Retinal pigment epithelial cell (primary cell): ENCODE results near the gene TRAPPC13.

Experiments
- DNase-seq: peaks from one replicate; pipeline ENCODE4 v3.0.0-alpha.2; 2010; ENCODE audit warnings: low read depth
- H3K4me3 ChIP-seq: 2 replicates; pipeline ENCODE4 v1.5.1; 2011; ENCODE audit warnings: mild to moderate bottlenecking, low read length, control low read depth, moderate library complexity
- TF ChIP-seq, protein P1 (sequence below): conservative IDR thresholded peaks from 2 replicates; pipeline ENCODE4 v1.5.1; 2011; ENCODE audit warnings: low read depth, low read length, control low read depth, inconsistent platforms

The TRAPPC13 gene

DNA sequence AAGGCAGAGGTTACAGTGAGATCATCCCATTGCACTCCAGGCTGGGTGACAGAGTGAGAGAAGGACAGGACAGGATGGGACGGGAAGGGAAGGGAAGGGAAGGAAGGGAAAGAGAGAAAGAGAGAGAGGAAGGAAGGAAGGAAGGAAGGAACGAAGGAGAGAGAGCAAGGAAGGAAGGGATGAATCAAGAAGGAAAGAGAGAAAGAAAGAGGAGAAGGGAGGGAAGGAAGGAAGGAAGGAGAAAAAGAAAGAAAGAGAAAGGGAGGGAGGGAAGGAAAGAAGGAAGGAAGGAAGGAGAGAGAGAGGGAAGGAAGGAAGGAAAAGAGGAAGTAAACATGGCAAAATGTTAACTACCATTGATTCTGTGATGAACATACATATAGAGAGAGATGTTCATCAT lies 68.3 kb downstream of the TRAPPC13 start:
- DNase-seq, result no peak
- TF ChIP-seq, protein P1, sequence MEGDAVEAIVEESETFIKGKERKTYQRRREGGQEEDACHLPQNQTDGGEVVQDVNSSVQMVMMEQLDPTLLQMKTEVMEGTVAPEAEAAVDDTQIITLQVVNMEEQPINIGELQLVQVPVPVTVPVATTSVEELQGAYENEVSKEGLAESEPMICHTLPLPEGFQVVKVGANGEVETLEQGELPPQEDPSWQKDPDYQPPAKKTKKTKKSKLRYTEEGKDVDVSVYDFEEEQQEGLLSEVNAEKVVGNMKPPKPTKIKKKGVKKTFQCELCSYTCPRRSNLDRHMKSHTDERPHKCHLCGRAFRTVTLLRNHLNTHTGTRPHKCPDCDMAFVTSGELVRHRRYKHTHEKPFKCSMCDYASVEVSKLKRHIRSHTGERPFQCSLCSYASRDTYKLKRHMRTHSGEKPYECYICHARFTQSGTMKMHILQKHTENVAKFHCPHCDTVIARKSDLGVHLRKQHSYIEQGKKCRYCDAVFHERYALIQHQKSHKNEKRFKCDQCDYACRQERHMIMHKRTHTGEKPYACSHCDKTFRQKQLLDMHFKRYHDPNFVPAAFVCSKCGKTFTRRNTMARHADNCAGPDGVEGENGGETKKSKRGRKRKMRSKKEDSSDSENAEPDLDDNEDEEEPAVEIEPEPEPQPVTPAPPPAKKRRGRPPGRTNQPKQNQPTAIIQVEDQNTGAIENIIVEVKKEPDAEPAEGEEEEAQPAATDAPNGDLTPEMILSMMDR, result no peak
- H3K4me3 ChIP-seq, result no peak overlapping the region

DNA sequence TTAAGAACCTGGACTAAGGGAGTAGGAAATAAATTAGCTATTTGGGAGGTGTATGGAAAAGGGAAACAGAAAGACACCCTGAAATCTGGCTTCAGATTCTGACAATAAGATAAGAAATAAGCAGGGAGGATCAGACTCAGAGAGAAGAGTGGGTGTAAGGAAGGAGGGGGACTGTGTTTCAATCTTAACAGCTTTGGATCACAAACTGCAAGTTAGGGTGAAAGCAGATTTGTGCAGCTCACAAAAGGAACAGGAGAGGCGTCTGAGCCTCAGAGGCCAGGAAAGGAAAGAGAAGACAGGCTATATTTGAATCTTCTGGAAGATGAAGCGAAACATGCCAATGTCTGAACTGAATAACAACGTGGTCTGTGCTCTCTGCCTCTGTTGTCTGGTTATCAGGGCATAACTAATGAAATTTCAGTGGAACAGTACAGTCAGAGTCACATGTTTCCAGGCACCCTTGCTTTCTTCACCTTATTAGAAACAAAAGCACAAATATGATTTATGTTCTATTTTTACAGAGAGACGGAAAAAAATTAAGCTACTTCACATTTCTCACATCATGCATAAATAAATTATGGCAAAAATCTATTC lies 70.4 kb downstream of the TRAPPC13 start:
- TF ChIP-seq, protein P1, result no peak
- DNase-seq, result no peak
- no peak overlapping the region for H3K4me3 ChIP-seq

DNA sequence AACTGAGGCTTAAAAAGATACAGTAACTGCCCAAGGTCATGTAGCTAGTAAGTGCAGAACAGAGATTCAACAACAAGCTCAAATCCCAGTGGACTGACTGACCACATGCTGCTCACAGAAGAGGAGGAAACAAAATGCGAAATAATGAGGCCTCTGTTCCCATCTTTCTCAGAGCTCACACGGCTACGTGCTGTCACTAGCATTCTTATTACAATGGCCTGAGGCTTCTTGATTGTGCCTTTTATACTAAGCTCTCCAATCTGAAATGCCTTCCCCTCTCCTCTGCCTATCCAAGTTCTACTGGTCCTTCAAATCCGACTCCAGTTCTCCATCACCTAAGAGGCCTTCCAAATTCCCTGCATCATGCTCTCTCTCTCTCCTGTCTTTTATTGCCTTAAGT lies 71.1 kb downstream of the TRAPPC13 start:
- no peak for DNase-seq
- no peak overlapping the region for H3K4me3 ChIP-seq
- TF ChIP-seq, protein P1, result no peak

DNA sequence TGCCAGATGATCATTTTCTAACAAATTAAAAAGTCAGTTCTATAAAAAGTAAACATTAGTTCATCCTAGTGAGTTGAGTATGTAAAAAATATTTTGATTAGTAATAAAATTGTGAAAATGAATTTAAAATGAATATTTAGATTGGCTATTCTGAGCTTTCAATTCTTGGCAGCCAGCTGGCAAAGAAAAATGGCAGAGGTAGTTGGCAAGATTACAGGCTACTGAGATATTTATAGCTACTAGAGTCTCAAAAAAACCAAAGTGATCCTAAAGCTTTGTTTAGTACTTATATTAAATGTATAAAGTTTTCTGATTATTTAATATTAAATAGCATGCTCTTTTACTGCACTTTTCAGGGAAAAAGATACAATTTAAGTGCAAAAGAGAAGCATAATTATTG lies 72.1 kb downstream of the TRAPPC13 start:
- no peak overlapping the region for H3K4me3 ChIP-seq
- DNase-seq, result no peak
- TF ChIP-seq, protein P1, result no peak

DNA sequence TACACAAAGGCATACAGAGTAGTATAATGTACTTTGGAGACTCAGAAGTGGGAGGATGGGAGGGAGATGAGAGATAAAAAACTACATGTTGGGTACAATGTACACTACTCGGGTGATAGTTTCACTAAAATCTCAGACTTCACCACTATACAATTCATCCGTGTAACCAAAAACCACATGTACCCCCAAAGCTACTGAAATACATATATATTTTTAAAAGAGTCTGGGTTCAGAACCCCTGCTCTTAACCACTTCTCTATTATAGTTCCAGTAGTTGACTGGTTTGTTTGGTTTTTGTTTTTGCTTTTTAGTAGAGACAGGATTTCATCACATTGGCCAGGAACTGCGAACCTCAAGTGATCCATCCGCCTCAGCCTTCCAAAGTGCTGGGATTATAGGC lies 74.5 kb downstream of the TRAPPC13 start:
- DNase-seq, result no peak
- TF ChIP-seq, protein P1, result no peak
- no peak overlapping the region for H3K4me3 ChIP-seq

DNA sequence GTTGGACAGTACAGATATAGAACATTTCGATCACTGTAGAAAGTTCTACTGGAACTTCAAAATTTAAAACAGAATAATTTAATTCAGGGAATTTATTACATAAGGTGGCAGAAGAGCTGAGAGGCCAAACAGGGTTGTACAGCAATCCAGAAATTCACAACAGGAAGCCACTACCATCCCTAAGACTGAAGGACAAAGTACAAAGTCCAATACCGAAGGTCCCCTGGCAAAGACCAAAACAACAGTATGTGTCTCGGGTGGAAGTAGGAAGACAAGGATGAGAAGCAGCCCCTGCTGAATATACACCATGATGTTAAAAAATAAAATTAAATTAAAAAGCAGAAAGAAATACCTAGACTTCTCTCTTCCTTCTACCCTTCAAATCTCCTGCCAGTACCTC lies 77.2 kb downstream of the TRAPPC13 start:
- TF ChIP-seq, protein P1, result no peak
- no peak overlapping the region for H3K4me3 ChIP-seq
- DNase-seq, result no peak

DNA sequence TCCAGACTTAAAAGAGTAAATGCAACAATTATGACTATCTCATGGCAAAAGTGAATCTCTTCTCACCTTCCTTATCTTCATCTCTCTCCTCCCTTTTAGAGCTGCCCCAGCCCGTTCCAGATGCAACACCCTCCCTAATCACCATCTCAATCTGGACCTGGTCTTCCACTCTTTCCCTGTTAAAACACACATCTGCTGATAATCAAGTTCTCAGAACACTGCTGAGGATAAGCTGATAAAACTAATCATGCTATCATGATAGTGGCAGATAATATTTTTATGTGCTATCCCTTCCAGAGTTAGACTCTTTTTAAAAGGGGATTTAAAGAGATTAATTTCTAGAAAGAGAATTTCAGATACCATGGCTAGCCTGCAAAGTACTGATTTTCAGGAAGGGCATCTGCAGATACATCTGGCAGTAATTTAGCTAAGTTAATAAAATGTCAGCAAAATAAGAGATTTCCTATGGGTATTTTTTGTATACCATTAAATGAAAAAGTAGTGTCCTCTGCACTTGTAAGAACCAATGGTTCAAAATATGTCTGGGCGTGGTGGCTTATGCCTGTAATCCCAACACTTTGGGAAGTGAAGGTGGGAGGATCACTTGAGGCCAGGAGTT lies 79.9 kb downstream of the TRAPPC13 start:
- DNase-seq, result no peak
- TF ChIP-seq, protein P1, result no peak
- no peak overlapping the region for H3K4me3 ChIP-seq
